Activated T-helper 9 cell treated with anti-CD3 and anti-CD28 coated beads, Interleukin-2, amount 50 U/mL, for 16 hours (primary cell): ENCODE data around the gene DTD1.

ENCODE experiments used
- DNase-seq: peaks from one replicate; pipeline ENCODE4 v3.0.0-alpha.2; 2020; ENCODE audit warnings: low read depth

Gene DTD1

GRCh38 chr20:18663932-18664331, 76.1 kb downstream of the DTD1 start:
- DNase-seq: no peak

GRCh38 chr20:18665135-18665534, 77.3 kb downstream of the DTD1 start:
- no peak for DNase-seq

GRCh38 chr20:18666803-18667415, 79.1 kb downstream of the DTD1 start:
- no peak for DNase-seq

- no peak for DNase-seq
Measured at GRCh38 chr20:18669241-18670019, 81.6 kb downstream of the DTD1 start.

GRCh38 chr20:18671203-18671710, 83.4 kb downstream of the DTD1 start:
- no peak for DNase-seq

GRCh38 chr20:18672834-18673233, 85.0 kb downstream of the DTD1 start:
- no peak for DNase-seq

GRCh38 chr20:18676396-18676795, 88.5 kb downstream of the DTD1 start:
- DNase-seq: no peak

GRCh38 chr20:18677126-18677525, 89.3 kb downstream of the DTD1 start:
- no peak for DNase-seq

GRCh38 chr20:18678549-18679419, 90.9 kb downstream of the DTD1 start:
- no peak for DNase-seq

- no peak for DNase-seq
Measured at GRCh38 chr20:18683839-18684238, 96.0 kb downstream of the DTD1 start.

- no peak for DNase-seq
Measured at GRCh38 chr20:18684775-18685174, 96.9 kb downstream of the DTD1 start.

- DNase-seq: no peak
Measured at GRCh38 chr20:18685406-18685805, 97.6 kb downstream of the DTD1 start.

GRCh38 chr20:18686696-18687095, 98.8 kb downstream of the DTD1 start:
- no peak for DNase-seq

- no peak for DNase-seq
Measured at GRCh38 chr20:18688676-18689075, 100.8 kb downstream of the DTD1 start.

GRCh38 chr20:18689557-18689956, 101.7 kb downstream of the DTD1 start:
- DNase-seq: no peak

- no peak for DNase-seq
Measured at GRCh38 chr20:18692447-18692846, 104.6 kb downstream of the DTD1 start.

GRCh38 chr20:18694071-18694470, 106.2 kb downstream of the DTD1 start:
- no peak for DNase-seq

- no peak for DNase-seq
Measured at GRCh38 chr20:18695175-18695574, 107.3 kb downstream of the DTD1 start.

GRCh38 chr20:18698735-18699380, 111.0 kb downstream of the DTD1 start:
- no peak for DNase-seq

- DNase-seq: no peak
Measured at GRCh38 chr20:18701969-18702368, 114.1 kb downstream of the DTD1 start.

GRCh38 chr20:18702736-18703135, 114.9 kb downstream of the DTD1 start:
- no peak for DNase-seq

- no peak for DNase-seq
Measured at GRCh38 chr20:18705490-18705889, 117.6 kb downstream of the DTD1 start.
